Measurements from ENCODE around the gene ZSWIM7. TPM values are rescaled to one million over a fixed set of nuclear protein-coding genes. Genes with fewer than 3 reads are reported as not detected.

Gene ZSWIM7
- total RNA-seq, 1 experiment from 2014 or later = 41.3 TPM

- peak within 1 kb of the TSS; percentile 70 for H3K4me3 Mint-ChIP-seq
- peaks cover 3% of the 10 kb centered on the region; the same call in 1 of the 2 replicates for H3K36me3 Mint-ChIP-seq
- no peaks in the 10 kb centered on the region for H3K9me3 Mint-ChIP-seq
- no peak within 1 kb of the TSS for H3K27ac Mint-ChIP-seq
- POLR2A ChIA-PET = interaction anchor here (1.0 to 3.2 kb wide), 4 partner anchors 14 to 54 kb away, joined by 3 to 16 read pairs (median 6); partner anchors contain the start of genes TTC19 and ZSWIM7
- H3K27me3 Mint-ChIP-seq (ENCODE audit: low read depth) = peaks cover 52% of the 10 kb centered on the region
- H3K4me1 Mint-ChIP-seq = peaks cover 30% of the 10 kb centered on the region
- DNase-seq (ENCODE audit: low spot score) (peak; percentile 67), ATAC-seq (peak; percentile 72)
- CTCF ChIA-PET = interaction anchor here (0.6 to 4.1 kb wide), 21 partner anchors 8 to 116 kb away, joined by 3 to 47 read pairs (median 3); partner anchors contain the start of genes TTC19 and ZSWIM7
- TF ChIP-seq EMX1 (CRISPR knock-in tag; IDR thresholded peaks at IDR 0.05) (no peak), FOXP1 (CRISPR knock-in tag; IDR thresholded peaks at IDR 0.05; ENCODE audit: borderline replicate concordance) (peak; percentile 98), ZNF317 (CRISPR knock-in tag; IDR thresholded peaks at IDR 0.05; ENCODE audit: borderline replicate concordance, low read depth) (no peak), USF1 (CRISPR knock-in tag; IDR thresholded peaks at IDR 0.05) (peak; percentile 53; the same call in 1 of the 2 replicates), GABPB1 (CRISPR knock-in tag; IDR thresholded peaks at IDR 0.05) (peak; percentile 50; the same call in 1 of the 2 replicates), TP53 (CRISPR knock-in tag; IDR thresholded peaks at IDR 0.05) (peak; percentile 90), ATF1 (CRISPR knock-in tag; IDR thresholded peaks at IDR 0.05) (no peak; the same call in 1 of the 2 replicates), ELF4 (CRISPR knock-in tag; IDR thresholded peaks at IDR 0.05; ENCODE audit: low read depth) (no peak), NR2C2 (CRISPR knock-in tag; IDR thresholded peaks at IDR 0.05) (peak; percentile 47; the same call in 1 of the 2 replicates), FOXP4 (CRISPR knock-in tag; IDR thresholded peaks at IDR 0.05) (peak; percentile 75), ZNF138 (CRISPR knock-in tag; conservative IDR thresholded peaks at IDR 0.05) (peak; percentile 66; the same call in 1 of the 2 replicates), NR1H2 (CRISPR knock-in tag; IDR thresholded peaks at IDR 0.05) (no peak), HMGA2 (CRISPR knock-in tag; IDR thresholded peaks at IDR 0.05) (no peak), FOXJ3 (CRISPR knock-in tag; IDR thresholded peaks at IDR 0.05; ENCODE audit: borderline replicate concordance) (no peak), GTF2I (CRISPR knock-in tag; conservative IDR thresholded peaks at IDR 0.05) (no peak), NFYB (CRISPR knock-in tag; conservative IDR thresholded peaks at IDR 0.05; ENCODE audit: low read depth) (peak; percentile 10; the same call in 1 of the 2 replicates), ZNF281 (CRISPR knock-in tag; IDR thresholded peaks at IDR 0.05) (peak; percentile 75), ESRRA (CRISPR knock-in tag; IDR thresholded peaks at IDR 0.05; ENCODE audit: borderline replicate concordance) (peak; percentile 29; the same call in 1 of the 2 replicates), ZNF232 (CRISPR knock-in tag; IDR thresholded peaks at IDR 0.05) (no peak; the same call in 1 of the 2 replicates), ZNF423 (CRISPR knock-in tag; IDR thresholded peaks at IDR 0.05) (peak; percentile 51; the same call in 1 of the 2 replicates), RORB (CRISPR knock-in tag; IDR thresholded peaks at IDR 0.05) (no peak), SMAD4 (CRISPR knock-in tag; IDR thresholded peaks at IDR 0.05) (no peak; the same call in 1 of the 2 replicates)
- TF ChIP-seq, protein P1, sequence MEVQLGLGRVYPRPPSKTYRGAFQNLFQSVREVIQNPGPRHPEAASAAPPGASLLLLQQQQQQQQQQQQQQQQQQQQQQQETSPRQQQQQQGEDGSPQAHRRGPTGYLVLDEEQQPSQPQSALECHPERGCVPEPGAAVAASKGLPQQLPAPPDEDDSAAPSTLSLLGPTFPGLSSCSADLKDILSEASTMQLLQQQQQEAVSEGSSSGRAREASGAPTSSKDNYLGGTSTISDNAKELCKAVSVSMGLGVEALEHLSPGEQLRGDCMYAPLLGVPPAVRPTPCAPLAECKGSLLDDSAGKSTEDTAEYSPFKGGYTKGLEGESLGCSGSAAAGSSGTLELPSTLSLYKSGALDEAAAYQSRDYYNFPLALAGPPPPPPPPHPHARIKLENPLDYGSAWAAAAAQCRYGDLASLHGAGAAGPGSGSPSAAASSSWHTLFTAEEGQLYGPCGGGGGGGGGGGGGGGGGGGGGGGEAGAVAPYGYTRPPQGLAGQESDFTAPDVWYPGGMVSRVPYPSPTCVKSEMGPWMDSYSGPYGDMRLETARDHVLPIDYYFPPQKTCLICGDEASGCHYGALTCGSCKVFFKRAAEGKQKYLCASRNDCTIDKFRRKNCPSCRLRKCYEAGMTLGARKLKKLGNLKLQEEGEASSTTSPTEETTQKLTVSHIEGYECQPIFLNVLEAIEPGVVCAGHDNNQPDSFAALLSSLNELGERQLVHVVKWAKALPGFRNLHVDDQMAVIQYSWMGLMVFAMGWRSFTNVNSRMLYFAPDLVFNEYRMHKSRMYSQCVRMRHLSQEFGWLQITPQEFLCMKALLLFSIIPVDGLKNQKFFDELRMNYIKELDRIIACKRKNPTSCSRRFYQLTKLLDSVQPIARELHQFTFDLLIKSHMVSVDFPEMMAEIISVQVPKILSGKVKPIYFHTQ (CRISPR knock-in tag; IDR thresholded peaks at IDR 0.05) = no peak
- TF ChIP-seq, protein P2, sequence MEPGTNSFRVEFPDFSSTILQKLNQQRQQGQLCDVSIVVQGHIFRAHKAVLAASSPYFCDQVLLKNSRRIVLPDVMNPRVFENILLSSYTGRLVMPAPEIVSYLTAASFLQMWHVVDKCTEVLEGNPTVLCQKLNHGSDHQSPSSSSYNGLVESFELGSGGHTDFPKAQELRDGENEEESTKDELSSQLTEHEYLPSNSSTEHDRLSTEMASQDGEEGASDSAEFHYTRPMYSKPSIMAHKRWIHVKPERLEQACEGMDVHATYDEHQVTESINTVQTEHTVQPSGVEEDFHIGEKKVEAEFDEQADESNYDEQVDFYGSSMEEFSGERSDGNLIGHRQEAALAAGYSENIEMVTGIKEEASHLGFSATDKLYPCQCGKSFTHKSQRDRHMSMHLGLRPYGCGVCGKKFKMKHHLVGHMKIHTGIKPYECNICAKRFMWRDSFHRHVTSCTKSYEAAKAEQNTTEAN (CRISPR knock-in tag; IDR thresholded peaks at IDR 0.05) = peak; percentile 87
- TF ChIP-seq, protein P3, sequence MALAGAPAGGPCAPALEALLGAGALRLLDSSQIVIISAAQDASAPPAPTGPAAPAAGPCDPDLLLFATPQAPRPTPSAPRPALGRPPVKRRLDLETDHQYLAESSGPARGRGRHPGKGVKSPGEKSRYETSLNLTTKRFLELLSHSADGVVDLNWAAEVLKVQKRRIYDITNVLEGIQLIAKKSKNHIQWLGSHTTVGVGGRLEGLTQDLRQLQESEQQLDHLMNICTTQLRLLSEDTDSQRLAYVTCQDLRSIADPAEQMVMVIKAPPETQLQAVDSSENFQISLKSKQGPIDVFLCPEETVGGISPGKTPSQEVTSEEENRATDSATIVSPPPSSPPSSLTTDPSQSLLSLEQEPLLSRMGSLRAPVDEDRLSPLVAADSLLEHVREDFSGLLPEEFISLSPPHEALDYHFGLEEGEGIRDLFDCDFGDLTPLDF (CRISPR knock-in tag; IDR thresholded peaks at IDR 0.05) = peak; percentile 89; the same call in 1 of the 2 replicates
Observed at GRCh38 chr17:15944759-15945526, 54.6 kb downstream of the ZSWIM7 start, which contains the start of gene ADORA2B. TSS of gene ADORA2B (plus strand) at chr17:15945130. CDS start at chr17:15945249, 119 bp downstream.

Measured in WTC11 (cell line).